Thyroid gland (tissue), 4 donors: ENCODE measurements around the gene DNAH8. TPM values are rescaled to one million over a fixed set of nuclear protein-coding genes. Genes with fewer than 3 reads are reported as not detected.

Source experiments
- DNase-seq, 2 donors: peaks; one replicate each; pipeline ENCODE4 v3.0.0-alpha.2; 2019
- H3K27ac ChIP-seq, 3 donors: fragments of 200-600 bp; sonication (generic); 1 replicate in 2 of 3; 2 replicates in 1 of 3; pipeline ENCODE4 v1.5.1; 2016 to 2019; ENCODE audit warnings: mild to moderate bottlenecking in 1 of 3, moderate library complexity in 1 of 3
- H3K27me3 ChIP-seq: fragments of 200-600 bp; sonication (generic); one replicate; pipeline ENCODE4 v1.5.1; 2019
- H3K36me3 ChIP-seq, 2 donors: fragments of 200-600 bp; sonication (generic); one replicate each; pipeline ENCODE4 v1.5.1; 2016 to 2019
- H3K4me1 ChIP-seq, 2 donors: fragments of 200-600 bp; sonication (generic); one replicate each; pipeline ENCODE4 v1.5.1; 2017 to 2019
- H3K4me3 ChIP-seq, 3 donors: fragments of 200-600 bp; sonication (generic); replicated peaks in 1 of 3; 1 replicate in 2 of 3; 2 replicates in 1 of 3; pipeline ENCODE4 v1.5.1; 2016; ENCODE audit warnings: mild to moderate bottlenecking in 1 of 3
- H3K9me3 ChIP-seq: fragments of 200-600 bp; sonication (generic); one replicate; pipeline ENCODE4 v1.5.1; 2017
- POLR2A ChIP-seq, 2 donors: fragments of 450-650 bp; IDR thresholded peaks; one replicate each; pipeline ENCODE4 v1.6.1; 2017; ENCODE audit warnings: antibody characterized with exemption in 2 of 2, mild to moderate bottlenecking in 2 of 2, moderate library complexity in 1 of 2
- WGBS, 2 donors: methylation state at CpG; one replicate each; pipeline ENCODE4 v1.1.5; 2017; 5-methylcytosine and 5-hydroxymethylcytosine counted together
- intact Hi-C: fragments of 100-400 bp; cut with DNase I; formaldehyde crosslinking; loops from one replicate; pipeline ENCODE4 v1.15.1; 2023
- total RNA-seq, 4 donors: library from RNA; depleted of rRNA; stranded (reverse); fragments of >200 nt; gene quantifications; one replicate each; pipeline ENCODE4 v1.2.3, GENCODE V29; 2016
- TF ChIP-seq, protein P1 (sequence below), 6 experiments: fragments of 200-600 bp in 3 of 6; fragments of 450-650 bp in 3 of 6; sonication (generic) in 3 of 6; IDR thresholded peaks; one replicate each; pipeline ENCODE4 v1.5.1; 2016 to 2019; ENCODE audit warnings: antibody characterized with exemption in 6 of 6, mild to moderate bottlenecking in 2 of 6, inconsistent platforms in 1 of 6, moderate library complexity in 1 of 6

Gene DNAH8
- total RNA-seq, 4 donors from 2014 or later = 0.04 to 4.8 (median 0.12) TPM

DNA sequence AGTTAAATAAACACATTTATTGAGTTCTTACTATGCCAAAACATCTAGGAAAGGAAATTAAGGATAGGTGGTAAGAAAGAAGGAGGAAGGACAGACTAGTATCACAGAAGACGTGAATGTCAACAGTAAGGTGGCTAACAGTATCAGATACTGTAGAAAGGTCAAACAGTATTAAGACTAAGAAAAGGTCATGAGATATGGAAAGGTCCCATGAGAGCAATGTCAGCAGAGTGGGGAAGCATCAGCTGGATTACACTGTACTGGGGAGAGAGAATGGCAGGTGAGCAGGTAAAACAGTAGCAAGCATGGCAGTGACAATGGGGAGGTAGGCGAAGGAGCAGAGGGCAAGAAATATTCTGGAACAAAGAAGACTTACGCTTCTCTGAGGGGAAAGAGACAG is 30.2 kb upstream of the DNAH8 start:
- Histone ChIP-seq H3K36me3 (peaks cover 0 to 12% of the 10 kb centered on the region in 2 donors), H3K27me3 (no peaks in the 10 kb centered on the region), H3K9me3 (no peaks in the 10 kb centered on the region), H3K27ac (no peak overlapping the region), H3K4me1 (peaks cover 3 to 13% of the 10 kb centered on the region in 2 donors), H3K4me3 (no peak overlapping the region)
- no peak for TF ChIP-seq POLR2A (IDR thresholded peaks at IDR 0.05)
- TF ChIP-seq, protein P1, sequence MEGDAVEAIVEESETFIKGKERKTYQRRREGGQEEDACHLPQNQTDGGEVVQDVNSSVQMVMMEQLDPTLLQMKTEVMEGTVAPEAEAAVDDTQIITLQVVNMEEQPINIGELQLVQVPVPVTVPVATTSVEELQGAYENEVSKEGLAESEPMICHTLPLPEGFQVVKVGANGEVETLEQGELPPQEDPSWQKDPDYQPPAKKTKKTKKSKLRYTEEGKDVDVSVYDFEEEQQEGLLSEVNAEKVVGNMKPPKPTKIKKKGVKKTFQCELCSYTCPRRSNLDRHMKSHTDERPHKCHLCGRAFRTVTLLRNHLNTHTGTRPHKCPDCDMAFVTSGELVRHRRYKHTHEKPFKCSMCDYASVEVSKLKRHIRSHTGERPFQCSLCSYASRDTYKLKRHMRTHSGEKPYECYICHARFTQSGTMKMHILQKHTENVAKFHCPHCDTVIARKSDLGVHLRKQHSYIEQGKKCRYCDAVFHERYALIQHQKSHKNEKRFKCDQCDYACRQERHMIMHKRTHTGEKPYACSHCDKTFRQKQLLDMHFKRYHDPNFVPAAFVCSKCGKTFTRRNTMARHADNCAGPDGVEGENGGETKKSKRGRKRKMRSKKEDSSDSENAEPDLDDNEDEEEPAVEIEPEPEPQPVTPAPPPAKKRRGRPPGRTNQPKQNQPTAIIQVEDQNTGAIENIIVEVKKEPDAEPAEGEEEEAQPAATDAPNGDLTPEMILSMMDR (IDR thresholded peaks at IDR 0.05) = no peak
- no peak for DNase-seq
- WGBS, 2 donors = 94 to 97% methylated on average over 3 of the region's 3 CpGs
- intact Hi-C loops = no loop called here

DNA sequence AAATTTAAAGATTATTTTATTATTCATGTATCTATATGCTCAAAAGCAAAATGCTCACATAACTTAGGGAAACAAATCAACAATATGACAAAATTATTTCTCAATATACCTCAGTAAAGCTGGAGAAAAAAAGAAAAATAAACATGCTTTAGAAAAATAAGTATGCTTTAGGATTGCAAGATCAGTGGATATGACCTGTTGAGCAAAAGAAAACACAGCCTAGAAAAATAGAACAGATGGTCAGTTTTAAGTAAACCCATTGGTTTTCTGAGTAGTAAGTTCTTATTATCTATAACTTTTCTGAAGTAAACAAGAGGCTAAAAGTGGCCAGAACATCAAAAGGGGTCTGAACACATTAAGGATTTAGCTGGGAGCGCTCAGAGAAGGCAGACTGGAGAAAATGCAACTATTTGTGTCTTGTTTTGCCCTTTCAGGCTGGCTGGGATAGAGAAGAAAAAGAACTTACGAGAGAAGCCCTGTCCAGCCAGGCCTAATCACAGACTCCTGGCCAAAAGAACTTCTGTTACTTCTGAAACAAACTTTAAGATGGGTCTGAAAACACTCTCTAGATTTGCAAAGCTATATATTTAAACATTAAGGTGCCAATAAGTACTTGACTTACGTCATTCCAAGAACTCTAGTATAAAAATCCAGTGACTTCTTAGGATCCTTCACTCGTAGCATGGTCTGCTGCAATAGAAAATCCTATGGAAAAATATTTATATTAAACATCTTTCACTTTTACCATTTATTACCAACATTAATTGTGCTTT is 28.7 kb upstream of the DNAH8 start:
- H3K9me3 ChIP-seq = no peaks in the 10 kb centered on the region
- TF ChIP-seq, protein P1 (IDR thresholded peaks at IDR 0.05) = no peak
- TF ChIP-seq POLR2A (IDR thresholded peaks at IDR 0.05) = no peak
- no peak overlapping the region for H3K4me3 ChIP-seq
- WGBS, 2 donors = 87 to 88% methylated on average over 4 of the region's 4 CpGs
- intact Hi-C loops = no loop called here
- H3K4me1 ChIP-seq = peaks cover 3 to 13% of the 10 kb centered on the region in 2 donors
- no peaks in the 10 kb centered on the region for H3K27me3 ChIP-seq
- peaks cover 0 to 12% of the 10 kb centered on the region in 2 donors for H3K36me3 ChIP-seq
- no peak for DNase-seq
- H3K27ac ChIP-seq = peak overlapping the region in 1 of 3 donors; percentile 13

DNA sequence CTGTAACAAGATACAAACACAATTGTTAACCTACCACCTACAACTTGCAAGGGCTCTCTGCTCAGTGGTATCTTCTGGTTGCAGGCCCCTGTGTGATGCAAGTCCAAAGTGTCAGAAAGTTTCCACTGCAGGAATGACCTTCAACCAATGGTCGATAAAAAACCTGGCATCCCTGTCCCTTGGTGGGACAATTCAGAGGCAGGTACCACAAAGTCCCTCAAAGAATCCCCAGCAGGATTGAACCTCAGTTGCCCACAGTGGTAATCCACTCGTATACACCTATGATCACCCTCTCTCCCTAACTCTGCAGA is 28.1 kb upstream of the DNAH8 start:
- WGBS, 2 donors = 95 to 100% methylated on average over 2 of the region's 2 CpGs
- H3K4me1 ChIP-seq = peaks cover 3 to 13% of the 10 kb centered on the region in 2 donors
- TF ChIP-seq, protein P1 (IDR thresholded peaks at IDR 0.05) = no peak
- no peak for TF ChIP-seq POLR2A (IDR thresholded peaks at IDR 0.05)

DNA sequence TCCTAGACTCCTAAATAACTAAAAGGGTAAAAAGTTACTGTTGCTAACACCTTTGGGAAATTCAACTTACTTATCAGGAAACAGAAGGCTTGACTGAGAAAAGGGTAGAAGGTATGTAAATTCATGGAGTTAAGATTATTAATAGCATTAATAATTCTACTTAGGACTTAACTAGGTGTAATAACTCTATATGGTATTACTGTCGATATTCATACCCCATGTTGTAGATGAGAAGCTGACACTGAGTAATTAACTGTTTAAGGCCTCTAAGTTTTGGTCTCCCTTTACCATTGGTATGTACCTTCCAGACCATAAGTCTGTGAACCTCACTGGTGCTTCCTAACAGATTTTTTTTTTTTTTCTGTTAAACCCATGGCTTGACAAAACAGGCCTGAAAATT is 27.6 kb upstream of the DNAH8 start:
- WGBS, 2 donors = 96 to 97% methylated on average over 1 of the region's 1 CpG
- H3K27ac ChIP-seq = no peak overlapping the region
- H3K27me3 ChIP-seq = no peaks in the 10 kb centered on the region
- H3K4me1 ChIP-seq = peaks cover 3 to 13% of the 10 kb centered on the region in 2 donors
- DNase-seq = no peak
- no peak overlapping the region for H3K4me3 ChIP-seq
- intact Hi-C loops = no loop called here
- no peaks in the 10 kb centered on the region for H3K9me3 ChIP-seq
- peaks cover 0 to 10% of the 10 kb centered on the region in 2 donors for H3K36me3 ChIP-seq
- TF ChIP-seq POLR2A (IDR thresholded peaks at IDR 0.05) = no peak

More for the DNA sequence above, 28.1 kb upstream of the DNAH8 start:
- Histone ChIP-seq H3K9me3 (no peaks in the 10 kb centered on the region), H3K27me3 (no peaks in the 10 kb centered on the region), H3K4me3 (no peak overlapping the region), H3K27ac (peak overlapping the region in 1 of 3 donors; percentile 13), H3K36me3 (peaks cover 0 to 10% of the 10 kb centered on the region in 2 donors)
- intact Hi-C loops = no loop called here
- no peak for DNase-seq

DNA sequence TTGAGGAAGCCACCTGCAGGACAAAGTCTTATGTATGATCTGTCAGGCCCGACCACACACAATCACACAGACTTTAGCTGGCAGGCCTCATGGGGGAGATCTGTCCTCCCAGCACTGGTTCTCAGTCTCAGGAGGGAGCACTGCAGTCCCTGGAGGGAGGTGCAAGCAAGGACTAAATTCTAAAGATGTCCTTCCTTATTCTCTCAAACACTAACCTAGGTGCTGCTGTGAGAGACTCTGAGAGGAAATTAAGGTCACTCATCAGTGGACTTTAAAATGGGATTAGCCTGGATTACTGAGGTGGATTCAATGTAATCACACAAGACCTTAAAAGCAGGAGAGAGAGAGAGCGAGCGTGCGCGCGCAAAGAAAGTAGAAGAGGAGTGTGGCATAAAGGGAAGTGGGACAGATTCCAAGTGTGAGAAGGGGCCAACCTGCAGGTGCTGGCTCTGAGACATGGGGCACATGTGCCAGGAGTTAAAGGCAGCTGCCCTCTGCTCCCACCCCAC is 26.5 kb upstream of the DNAH8 start:
- Histone ChIP-seq H3K27me3 (no peaks in the 10 kb centered on the region), H3K9me3 (no peaks in the 10 kb centered on the region), H3K4me3 (no peak overlapping the region), H3K27ac (no peak overlapping the region), H3K36me3 (peaks cover 0 to 4% of the 10 kb centered on the region in 2 donors), H3K4me1 (peaks cover 3 to 13% of the 10 kb centered on the region in 2 donors)
- DNase-seq = no peak
- 86 to 94% methylated on average over 6 of the region's 6 CpGs for WGBS, 2 donors
- no peak for TF ChIP-seq POLR2A (IDR thresholded peaks at IDR 0.05)
- TF ChIP-seq, protein P1 (IDR thresholded peaks at IDR 0.05) = no peak
- intact Hi-C loops = no loop called here
